ENCODE measurements around the gene ATP10B.
"Not testable (repeated sequence)": the region's sequence is repeated elsewhere in the genome, so short reads cannot be mapped to it uniquely, and the experiment has no call there.

Gene ATP10B

DNA sequence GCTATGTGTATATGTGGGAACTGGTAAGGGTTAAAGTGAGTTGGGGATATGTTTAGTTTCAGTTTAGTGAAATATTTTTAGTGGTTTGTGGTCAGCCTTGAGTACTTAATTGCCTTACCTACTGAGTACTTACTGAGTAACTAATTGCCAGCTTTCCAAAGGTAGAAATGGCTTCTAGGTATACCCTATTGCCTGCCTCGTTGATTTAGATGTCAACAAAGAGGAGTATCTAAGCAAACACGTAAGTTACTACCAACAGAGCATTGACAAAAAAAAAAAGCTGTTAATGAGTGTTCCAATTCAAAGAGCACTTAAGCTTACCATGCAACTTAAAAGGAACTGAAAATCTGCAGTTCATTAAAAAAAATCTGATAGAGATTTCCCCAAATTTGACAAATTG lies 8.8 kb downstream of the ATP10B start:
- no peak overlapping the region for H2AFZ ChIP-seq (ENCODE audit: low read depth, low read length)
- H3K36me3 ChIP-seq (ENCODE audit: insufficient read depth, low read length) = no peaks in the 10 kb centered on the region
- H3K4me1 ChIP-seq (ENCODE audit: insufficient read depth, low read length) = no peaks in the 10 kb centered on the region
- H3K27me3 ChIP-seq (ENCODE audit: insufficient read depth, low read length) = no peaks in the 10 kb centered on the region
- no peaks in the 10 kb centered on the region for H3K9me3 ChIP-seq (ENCODE audit: low read length)
- H3K4me3 ChIP-seq (ENCODE audit: low read length) = no peak overlapping the region

- no peaks in the 10 kb centered on the region for H3K36me3 ChIP-seq (ENCODE audit: insufficient read depth, low read length)
- H3K4me3 ChIP-seq (ENCODE audit: low read length) = no peak overlapping the region
- H3K4me1 ChIP-seq (ENCODE audit: insufficient read depth, low read length) = no peaks in the 10 kb centered on the region
- H3K9me3 ChIP-seq (ENCODE audit: low read length) = no peaks in the 10 kb centered on the region
- H2AFZ ChIP-seq (ENCODE audit: low read depth, low read length) = no peak overlapping the region
- H3K27me3 ChIP-seq (ENCODE audit: insufficient read depth, low read length) = no peaks in the 10 kb centered on the region
Measured at GRCh38 chr5:160837749-160838593, 14.0 kb downstream of the ATP10B start.

GRCh38 chr5:160837211-160837610 lies 14.8 kb downstream of the ATP10B start:
- Histone ChIP-seq H3K4me1 (ENCODE audit: insufficient read depth, low read length) (no peaks in the 10 kb centered on the region), H3K9me3 (ENCODE audit: low read length) (no peaks in the 10 kb centered on the region), H2AFZ (ENCODE audit: low read depth, low read length) (no peak overlapping the region), H3K27me3 (ENCODE audit: insufficient read depth, low read length) (no peaks in the 10 kb centered on the region), H3K36me3 (ENCODE audit: insufficient read depth, low read length) (no peaks in the 10 kb centered on the region), H3K4me3 (ENCODE audit: low read length) (no peak overlapping the region)

DNA sequence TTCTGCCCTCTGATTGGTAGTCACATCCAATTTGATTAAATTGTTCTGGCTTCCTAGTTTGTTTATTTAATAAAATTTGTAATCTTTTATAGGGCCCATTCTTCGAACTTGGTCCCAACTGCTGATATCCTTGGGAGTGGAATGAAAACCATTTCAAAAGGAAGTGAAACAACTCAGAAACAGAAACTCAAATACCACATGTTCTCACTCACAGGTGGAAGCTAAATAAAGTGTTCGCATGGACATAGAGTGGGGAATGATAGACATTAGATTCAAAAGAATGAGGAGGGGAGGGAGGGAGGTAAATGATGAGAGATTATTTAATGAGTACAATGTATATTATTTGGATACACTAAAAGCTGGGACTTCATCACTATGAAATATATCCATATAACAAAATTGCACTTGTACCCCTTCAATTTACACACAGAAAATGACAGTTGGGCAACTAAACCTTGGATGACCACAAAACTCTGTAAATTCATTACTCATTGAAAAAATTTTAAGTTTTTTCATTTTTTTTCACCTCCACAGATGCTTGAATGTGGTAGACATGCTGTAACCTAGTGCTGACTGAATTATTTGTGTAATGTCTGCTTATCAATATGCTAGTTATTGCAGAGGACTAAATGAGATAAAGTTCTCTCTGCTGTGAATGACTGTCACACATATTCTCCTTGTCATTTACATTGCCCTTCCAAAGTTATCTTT lies 16.0 kb downstream of the ATP10B start:
- no peaks in the 10 kb centered on the region for H3K4me1 ChIP-seq (ENCODE audit: insufficient read depth, low read length)
- no peaks in the 10 kb centered on the region for H3K36me3 ChIP-seq (ENCODE audit: insufficient read depth, low read length)
- no peak overlapping the region for H2AFZ ChIP-seq (ENCODE audit: low read depth, low read length)
- no peaks in the 10 kb centered on the region for H3K9me3 ChIP-seq (ENCODE audit: low read length)
- no peak overlapping the region for H3K4me3 ChIP-seq (ENCODE audit: low read length)
- no peaks in the 10 kb centered on the region for H3K27me3 ChIP-seq (ENCODE audit: insufficient read depth, low read length)

DNA sequence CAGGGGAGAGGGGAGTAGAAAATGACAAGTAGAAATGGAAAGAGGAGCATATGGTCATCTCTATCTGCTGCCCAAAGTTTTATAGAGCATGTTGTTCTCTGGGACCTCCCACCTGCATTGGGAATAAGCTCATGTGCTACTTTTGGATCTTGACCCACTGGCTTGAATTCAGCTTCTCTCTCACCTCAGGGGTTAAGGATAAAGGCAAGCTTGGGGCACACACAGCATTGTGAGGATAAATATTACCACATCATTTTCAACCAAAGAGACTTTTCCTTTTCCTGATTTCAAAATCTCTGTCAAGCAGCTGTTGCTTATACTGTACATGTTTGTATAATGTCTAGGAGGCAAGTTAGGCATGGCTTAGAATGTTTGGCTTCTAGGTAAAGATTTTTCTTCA lies 16.6 kb downstream of the ATP10B start:
- Histone ChIP-seq H2AFZ (ENCODE audit: low read depth, low read length) (no peak overlapping the region), H3K4me1 (ENCODE audit: insufficient read depth, low read length) (no peaks in the 10 kb centered on the region), H3K4me3 (ENCODE audit: low read length) (no peak overlapping the region), H3K27me3 (ENCODE audit: insufficient read depth, low read length) (no peaks in the 10 kb centered on the region), H3K36me3 (ENCODE audit: insufficient read depth, low read length) (no peaks in the 10 kb centered on the region), H3K9me3 (ENCODE audit: low read length) (no peaks in the 10 kb centered on the region)

GRCh38 chr5:160833806-160834205 lies 18.2 kb downstream of the ATP10B start:
- Histone ChIP-seq H3K36me3 (ENCODE audit: insufficient read depth, low read length) (no peaks in the 10 kb centered on the region), H3K4me3 (ENCODE audit: low read length) (no peak overlapping the region), H2AFZ (ENCODE audit: low read depth, low read length) (no peak overlapping the region), H3K9me3 (ENCODE audit: low read length) (no peaks in the 10 kb centered on the region), H3K27me3 (ENCODE audit: insufficient read depth, low read length) (no peaks in the 10 kb centered on the region), H3K4me1 (ENCODE audit: insufficient read depth, low read length) (no peaks in the 10 kb centered on the region)

DNA sequence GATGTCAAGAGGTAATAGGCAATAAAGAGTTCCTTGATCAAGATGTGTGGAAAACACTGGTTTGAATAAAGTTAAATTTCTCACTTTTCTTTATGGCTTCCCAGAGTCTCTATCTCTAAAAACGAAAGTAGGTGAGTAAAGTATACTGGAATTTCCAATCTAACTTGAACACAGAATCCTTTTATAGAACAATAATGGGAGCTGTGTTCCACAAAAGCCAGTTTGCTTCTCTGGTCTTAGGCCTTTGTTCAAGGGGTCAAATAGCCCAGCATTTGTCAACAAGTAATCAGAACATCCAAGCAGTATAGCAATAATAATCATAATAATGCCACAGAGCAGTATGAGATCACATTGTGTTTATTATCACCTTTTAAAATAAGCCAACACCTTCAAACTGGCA lies 20.2 kb downstream of the ATP10B start:
- H3K36me3 ChIP-seq (ENCODE audit: insufficient read depth, low read length) = no peaks in the 10 kb centered on the region
- H2AFZ ChIP-seq (ENCODE audit: low read depth, low read length) = no peak overlapping the region
- H3K9me3 ChIP-seq (ENCODE audit: low read length) = no peaks in the 10 kb centered on the region
- H3K4me1 ChIP-seq (ENCODE audit: insufficient read depth, low read length) = no peaks in the 10 kb centered on the region
- no peak overlapping the region for H3K4me3 ChIP-seq (ENCODE audit: low read length)
- no peaks in the 10 kb centered on the region for H3K27me3 ChIP-seq (ENCODE audit: insufficient read depth, low read length)

- Histone ChIP-seq H3K27me3 (ENCODE audit: insufficient read depth, low read length) (no peaks in the 10 kb centered on the region), H3K4me3 (ENCODE audit: low read length) (no peak overlapping the region), H3K36me3 (ENCODE audit: insufficient read depth, low read length) (no peaks in the 10 kb centered on the region), H3K4me1 (ENCODE audit: insufficient read depth, low read length) (no peaks in the 10 kb centered on the region), H2AFZ (ENCODE audit: low read depth, low read length) (no peak overlapping the region), H3K9me3 (ENCODE audit: low read length) (no peaks in the 10 kb centered on the region)
Measured at GRCh38 chr5:160824301-160825001, 27.6 kb downstream of the ATP10B start.

DNA sequence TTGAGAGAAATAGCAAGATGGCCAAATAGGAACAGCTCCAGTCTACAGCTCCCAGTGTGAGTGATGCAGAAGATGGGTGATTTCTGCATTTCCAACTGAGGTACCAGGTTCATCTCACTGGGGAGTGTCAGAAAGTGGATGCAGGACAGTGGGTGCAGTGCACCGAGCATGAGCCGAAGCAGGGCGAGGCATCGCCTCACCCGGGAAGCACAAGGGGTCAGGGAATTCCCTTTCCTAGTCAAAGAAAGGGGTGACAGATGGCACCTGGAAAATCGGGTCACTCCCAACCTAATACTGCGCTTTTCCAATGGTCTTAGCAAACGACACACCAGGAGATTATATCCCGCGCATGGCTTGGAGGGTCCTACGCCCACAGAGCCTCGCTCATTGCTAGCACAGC lies 39.0 kb downstream of the ATP10B start:
- not testable (repeated sequence) for H3K27me3 ChIP-seq (ENCODE audit: insufficient read depth, low read length); H3K9me3 ChIP-seq (ENCODE audit: low read length); H3K4me1 ChIP-seq (ENCODE audit: insufficient read depth, low read length); H3K36me3 ChIP-seq (ENCODE audit: insufficient read depth, low read length); H3K4me3 ChIP-seq (ENCODE audit: low read length); H2AFZ ChIP-seq (ENCODE audit: low read depth, low read length)

DNA sequence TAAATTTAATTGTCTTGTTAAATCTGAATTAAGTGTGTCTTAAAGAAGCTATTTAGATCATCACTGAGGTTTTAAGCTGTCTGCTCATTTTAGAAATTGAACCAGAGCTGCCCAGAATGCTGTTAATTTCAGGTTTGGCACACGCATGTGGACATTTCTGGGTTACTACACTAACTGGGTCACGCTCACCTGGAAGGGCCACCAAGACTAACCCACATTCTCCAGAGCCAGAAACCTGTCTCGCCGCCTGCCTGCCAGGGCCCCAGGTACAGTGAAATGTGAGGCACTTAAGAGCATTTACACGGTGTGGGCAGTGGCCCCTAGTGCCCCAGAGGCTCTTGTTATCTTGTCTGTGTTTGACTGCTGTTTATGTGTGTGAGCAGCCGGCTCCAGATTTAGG lies 46.6 kb downstream of the ATP10B start:
- H3K27me3 ChIP-seq (ENCODE audit: insufficient read depth, low read length) = no peaks in the 10 kb centered on the region
- no peak overlapping the region for H3K4me3 ChIP-seq (ENCODE audit: low read length)
- H3K9me3 ChIP-seq (ENCODE audit: low read length) = no peaks in the 10 kb centered on the region
- H2AFZ ChIP-seq (ENCODE audit: low read depth, low read length) = no peak overlapping the region
- H3K36me3 ChIP-seq (ENCODE audit: insufficient read depth, low read length) = no peaks in the 10 kb centered on the region
- H3K4me1 ChIP-seq (ENCODE audit: insufficient read depth, low read length) = no peaks in the 10 kb centered on the region

GRCh38 chr5:160802592-160802991 lies 49.4 kb downstream of the ATP10B start:
- Histone ChIP-seq H3K27me3 (ENCODE audit: insufficient read depth, low read length) (no peaks in the 10 kb centered on the region), H2AFZ (ENCODE audit: low read depth, low read length) (no peak overlapping the region), H3K9me3 (ENCODE audit: low read length) (no peaks in the 10 kb centered on the region), H3K4me1 (ENCODE audit: insufficient read depth, low read length) (no peaks in the 10 kb centered on the region), H3K36me3 (ENCODE audit: insufficient read depth, low read length) (no peaks in the 10 kb centered on the region), H3K4me3 (ENCODE audit: low read length) (no peak overlapping the region)

GRCh38 chr5:160800375-160801275 lies 51.4 kb downstream of the ATP10B start:
- no peaks in the 10 kb centered on the region for H3K9me3 ChIP-seq (ENCODE audit: low read length)
- no peak overlapping the region for H3K4me3 ChIP-seq (ENCODE audit: low read length)
- no peaks in the 10 kb centered on the region for H3K4me1 ChIP-seq (ENCODE audit: insufficient read depth, low read length)
- no peaks in the 10 kb centered on the region for H3K36me3 ChIP-seq (ENCODE audit: insufficient read depth, low read length)
- H2AFZ ChIP-seq (ENCODE audit: low read depth, low read length) = no peak overlapping the region
- no peaks in the 10 kb centered on the region for H3K27me3 ChIP-seq (ENCODE audit: insufficient read depth, low read length)

All from neuron (in vitro differentiated cells).